ENCODE measurements around the gene NME2. TPM values are rescaled to one million over a fixed set of nuclear protein-coding genes. Genes with fewer than 3 reads are reported as not detected.
A peak's percentile ranks its signal among the peaks of the same experiment; 100 is the strongest.
"Not testable (repeated sequence)": the region's sequence is repeated elsewhere in the genome, so short reads cannot be mapped to it uniquely, and the experiment has no call there.

The NME2 gene
- total RNA-seq, 1 donor from 2014 or later = 476 TPM

GRCh38 chr17:51120739-51121619, 45.2 kb upstream of the NME2 start, which contains the start of gene SPAG9:
SPAG9 (minus strand) TSS chr17:51120868; CDS start chr17:51120656, 212 bp downstream.
- no peaks in the 10 kb centered on the region for H3K9me3 Mint-ChIP-seq (ENCODE audit: unreplicated experiment)
- H3K27me3 Mint-ChIP-seq (ENCODE audit: unreplicated experiment) = peaks cover 8% of the 10 kb centered on the region
- peaks cover 4% of the 10 kb centered on the region for H3K36me3 Mint-ChIP-seq (ENCODE audit: low read depth, unreplicated experiment)
- peak within 1 kb of the TSS; percentile 98 for H3K4me3 Mint-ChIP-seq (ENCODE audit: unreplicated experiment)
- no peak for TF ChIP-seq CTCF (IDR thresholded peaks at IDR 0.05; ENCODE audit: unreplicated experiment)
- H3K4me1 Mint-ChIP-seq (ENCODE audit: unreplicated experiment) = peaks cover 25% of the 10 kb centered on the region
- peak; percentile 95 for DNase-seq (ENCODE audit: low spot score)
- peak within 1 kb of the TSS; percentile 100 for H3K27ac Mint-ChIP-seq (ENCODE audit: unreplicated experiment)

GRCh38 chr17:51121620-51122472, 44.4 kb upstream of the NME2 start:
- H3K27ac Mint-ChIP-seq (ENCODE audit: unreplicated experiment) = peak overlapping the region; percentile 100
- H3K27me3 Mint-ChIP-seq (ENCODE audit: unreplicated experiment) = peaks cover 8% of the 10 kb centered on the region
- H3K4me1 Mint-ChIP-seq (ENCODE audit: unreplicated experiment) = peaks cover 25% of the 10 kb centered on the region

GRCh38 chr17:51122473-51123115, 43.6 kb upstream of the NME2 start:
- DNase-seq (ENCODE audit: low spot score); H3K9me3 Mint-ChIP-seq (ENCODE audit: unreplicated experiment); H3K36me3 Mint-ChIP-seq (ENCODE audit: low read depth, unreplicated experiment); H3K27me3 Mint-ChIP-seq (ENCODE audit: unreplicated experiment): not testable (repeated sequence)
- peaks cover 25% of the 10 kb centered on the region for H3K4me1 Mint-ChIP-seq (ENCODE audit: unreplicated experiment)
- H3K27ac Mint-ChIP-seq (ENCODE audit: unreplicated experiment) = peak overlapping the region; percentile 100
- peak overlapping the region; percentile 18 for H3K4me3 Mint-ChIP-seq (ENCODE audit: unreplicated experiment)

More at GRCh38 chr17:51121620-51122472, 44.4 kb upstream of the NME2 start:
- no peak for TF ChIP-seq CTCF (IDR thresholded peaks at IDR 0.05; ENCODE audit: unreplicated experiment)
- H3K36me3 Mint-ChIP-seq (ENCODE audit: low read depth, unreplicated experiment) = peaks cover 4% of the 10 kb centered on the region
- DNase-seq (ENCODE audit: low spot score) = peak; percentile 72
- peak overlapping the region; percentile 98 for H3K4me3 Mint-ChIP-seq (ENCODE audit: unreplicated experiment)
- H3K9me3 Mint-ChIP-seq (ENCODE audit: unreplicated experiment) = no peaks in the 10 kb centered on the region

GRCh38 chr17:51124640-51125503, 41.3 kb upstream of the NME2 start:
- Mint-ChIP-seq H3K4me3 (ENCODE audit: unreplicated experiment) (no peak overlapping the region), H3K9me3 (ENCODE audit: unreplicated experiment) (no peaks in the 10 kb centered on the region), H3K27me3 (ENCODE audit: unreplicated experiment) (peaks cover 8% of the 10 kb centered on the region), H3K4me1 (ENCODE audit: unreplicated experiment) (peaks cover 10% of the 10 kb centered on the region), H3K27ac (ENCODE audit: unreplicated experiment) (no peak overlapping the region), H3K36me3 (ENCODE audit: low read depth, unreplicated experiment) (peaks cover 4% of the 10 kb centered on the region)
- TF ChIP-seq CTCF (IDR thresholded peaks at IDR 0.05; ENCODE audit: unreplicated experiment) = no peak
- no peak for DNase-seq (ENCODE audit: low spot score)
